Smooth muscle cell (in vitro differentiated cells): ENCODE measurements around the gene FBXO28. TPM values are rescaled to one million over a fixed set of nuclear protein-coding genes. Genes with fewer than 3 reads are reported as not detected.

Experiments used
- polyA plus RNA-seq: library from polyadenylated mRNA; unstranded; fragments of >200 nt; fragmentation: Nextera tagmentation; extraction: Ambion mirVana; gene quantifications from 2 replicates; pipeline ENCODE4 v1.2.1, GENCODE V29; 2016
- small RNA-seq: library from RNA; depleted of rRNA; stranded (forward); fragments of <200 nt; gene quantifications from one replicate; pipeline ENCODE3, GENCODE V24; 2014
- total RNA-seq: library from RNA; depleted of rRNA; stranded (reverse); fragments of >200 nt; gene quantifications from 2 replicates; pipeline ENCODE4 v1.2.3, GENCODE V29; 2014

FBXO28 gene
- total and polyA plus RNA-seq, 2 experiments from 2014 or later, result 9.6 to 37.0 TPM

Small RNAs within 50 kb of the gene (small RNA-seq; reads per million reads assigned to genes)
- 0.76 reads per million, percentile 25 among the genes with 10 or more reads in this experiment for gene AC092809.3
- not detected for gene RF00139
- not detected for gene RN7SKP49

Other genes starting within 250 kb of the FBXO28 start
- gene DEGS1, start 69.1 kb downstream of the FBXO28 start, total RNA-seq, result 188 and 310 TPM in 2 replicates
- gene DEGS1, start 69.1 kb downstream of the FBXO28 start, polyA plus RNA-seq, result 179 and 188 TPM in 2 replicates
- 22.1 and 35.4 TPM in 2 replicates for gene NVL, start 216.1 kb downstream of the FBXO28 start, total RNA-seq
- gene NVL, start 216.1 kb downstream of the FBXO28 start, polyA plus RNA-seq, result 17.3 and 18.4 TPM in 2 replicates
- 61.4 and 69.5 TPM in 2 replicates for gene CNIH4, start 242.8 kb downstream of the FBXO28 start, total RNA-seq
- 121 and 125 TPM in 2 replicates for gene CNIH4, start 242.8 kb downstream of the FBXO28 start, polyA plus RNA-seq